NCI-H128 (cell line): ENCODE data around the gene DIPK1C.

Source experiments
- DNase-seq: peaks from one replicate; lab custom pipeline; 2025; ENCODE audit not compliant: unreplicated experiment; lab: John Stamatoyannopoulos, UW

DIPK1C gene

GRCh38 chr18:74390900-74391299, 66.2 kb downstream of the DIPK1C start:
- DNase-seq, result no peak

GRCh38 chr18:74389991-74390390, 67.1 kb downstream of the DIPK1C start:
- DNase-seq, result no peak

GRCh38 chr18:74389171-74389927, 67.8 kb downstream of the DIPK1C start:
- DNase-seq, result no peak

- no peak for DNase-seq
Measured at GRCh38 chr18:74388227-74388626, 68.9 kb downstream of the DIPK1C start.

GRCh38 chr18:74387383-74387782, 69.7 kb downstream of the DIPK1C start:
- DNase-seq, result no peak
